Astrocyte (in vitro differentiated cells and primary cell): ENCODE data around the gene KLHDC9. TPM values are rescaled to one million over a fixed set of nuclear protein-coding genes. Genes with fewer than 3 reads are reported as not detected.

Source experiments
- DNase-seq: peaks from one replicate; pipeline ENCODE4 v3.0.0-alpha.2; 2010; ENCODE audit warnings: low read depth
- FAIRE-seq: peaks from 2 replicates; lab custom pipeline; 2011; peaks lifted over from hg19 to GRCh38; lab: Jason Lieb, UNC
- H2AFZ ChIP-seq: 2 replicates; pipeline ENCODE4 v1.6.0; 2012; ENCODE audit warnings: low read depth, low read length, inconsistent platforms
- H3K27ac ChIP-seq: 2 replicates; pipeline ENCODE4 v1.5.1; 2011; ENCODE audit warnings: low read depth, low read length, inconsistent platforms
- H3K27me3 ChIP-seq: 2 replicates; pipeline ENCODE4 v1.6.0; 2011; ENCODE audit warnings: low read length, inconsistent platforms; ENCODE audit not compliant: insufficient read depth
- H3K36me3 ChIP-seq: 2 replicates; pipeline ENCODE4 v1.5.1; 2011; ENCODE audit warnings: low read length, inconsistent platforms; ENCODE audit not compliant: insufficient read depth
- H3K4me1 ChIP-seq: 2 replicates; pipeline ENCODE4 v1.5.1; 2011; ENCODE audit warnings: low read length, inconsistent platforms; ENCODE audit not compliant: insufficient read depth
- H3K4me2 ChIP-seq: 2 replicates; pipeline ENCODE4 v1.6.0; 2012; ENCODE audit warnings: low read length, inconsistent platforms
- H3K4me3 ChIP-seq: 2 replicates; pipeline ENCODE4 v1.5.1; 2011; ENCODE audit warnings: low read depth, mild to moderate bottlenecking, low read length, inconsistent platforms; ENCODE audit not compliant: insufficient read depth
- H3K79me2 ChIP-seq: 2 replicates; pipeline ENCODE4 v1.6.0; 2012; ENCODE audit warnings: mild to moderate bottlenecking, low read length, inconsistent platforms; ENCODE audit not compliant: insufficient read depth
- H3K9ac ChIP-seq: 2 replicates; pipeline ENCODE4 v1.6.0; 2012; ENCODE audit warnings: mild to moderate bottlenecking, low read length, inconsistent platforms
- H3K9me3 ChIP-seq: 2 replicates; pipeline ENCODE4 v1.5.1; 2012; ENCODE audit warnings: low read depth, mild to moderate bottlenecking, low read length, inconsistent platforms; ENCODE audit not compliant: insufficient read depth
- H4K20me1 ChIP-seq: 2 replicates; pipeline ENCODE4 v1.6.0; 2012; ENCODE audit warnings: low read length, inconsistent platforms; ENCODE audit not compliant: insufficient read depth
- H3K27ac Mint-ChIP-seq: one replicate; pipeline ENCODE4 v1.8.0; 2021; ENCODE audit warnings: mild to moderate bottlenecking, mixed read lengths; ENCODE audit not compliant: unreplicated experiment
- H3K27me3 Mint-ChIP-seq: one replicate; pipeline ENCODE4 v1.8.0; 2021; ENCODE audit warnings: low read depth, mixed read lengths; ENCODE audit not compliant: unreplicated experiment
- H3K36me3 Mint-ChIP-seq: one replicate; pipeline ENCODE4 v1.8.0; 2021; ENCODE audit warnings: low read depth, mixed read lengths; ENCODE audit not compliant: unreplicated experiment
- H3K4me1 Mint-ChIP-seq: one replicate; pipeline ENCODE4 v1.8.0; 2021; ENCODE audit warnings: low read depth, mixed read lengths; ENCODE audit not compliant: unreplicated experiment
- H3K4me3 Mint-ChIP-seq: one replicate; pipeline ENCODE4 v1.8.0; 2021; ENCODE audit warnings: mild to moderate bottlenecking, moderate library complexity, mixed read lengths; ENCODE audit not compliant: unreplicated experiment
- H3K9me3 Mint-ChIP-seq: one replicate; pipeline ENCODE4 v1.8.0; 2021; ENCODE audit warnings: mild to moderate bottlenecking, mixed read lengths; ENCODE audit not compliant: unreplicated experiment
- EZH2 ChIP-seq: IDR thresholded peaks from 2 replicates; pipeline ENCODE4 v1.6.1; 2012; ENCODE audit warnings: mild to moderate bottlenecking, low read length, inconsistent platforms; ENCODE audit not compliant: insufficient read depth
- total RNA-seq: library from RNA; stranded (reverse); gene quantifications from 2 replicates; pipeline ENCODE4 v1.2.1, GENCODE V29; 2021
- TF ChIP-seq, protein P1 (sequence below): IDR thresholded peaks from 2 replicates; pipeline ENCODE4 v1.5.1; 2011; ENCODE audit warnings: low read depth, mild to moderate bottlenecking, inconsistent platforms, low read length, moderate library complexity; ENCODE audit not compliant: insufficient read depth

The KLHDC9 gene
- total RNA-seq, 1 donor from 2014 or later, result 1.5 TPM

DNA sequence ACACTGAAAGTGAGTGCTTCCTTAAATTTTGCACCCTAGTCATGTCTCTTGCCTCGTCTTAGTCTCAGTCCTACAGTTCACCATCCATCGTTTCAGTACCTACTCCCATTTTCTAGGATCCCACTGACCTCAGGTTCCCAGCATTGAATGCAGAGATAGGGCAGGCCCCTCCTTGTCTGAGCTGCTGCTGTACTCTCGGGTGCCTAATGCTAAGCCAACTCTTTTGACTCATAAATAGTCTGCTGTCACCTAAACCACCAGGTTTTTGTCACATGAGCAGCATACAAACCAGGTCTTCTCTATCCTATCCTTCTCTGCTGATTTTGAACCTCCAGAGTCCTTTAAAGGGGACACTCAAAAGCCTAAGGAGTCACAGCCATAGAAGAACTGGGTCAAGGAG lies 31.5 kb upstream of the KLHDC9 start:
- Histone ChIP-seq H3K9me3 (no peaks in the 10 kb centered on the region), H3K36me3 (no peaks in the 10 kb centered on the region), H3K27ac (no peak overlapping the region), H3K27me3 (no peaks in the 10 kb centered on the region), H4K20me1 (no peaks in the 10 kb centered on the region), H3K4me3 (no peak overlapping the region), H3K9ac (no peak overlapping the region), H3K79me2 (no peaks in the 10 kb centered on the region), H2AFZ (no peak overlapping the region), H3K4me2 (no peak overlapping the region), H3K4me1 (no peaks in the 10 kb centered on the region)
- H3K9me3 Mint-ChIP-seq, result no peaks in the 10 kb centered on the region
- FAIRE-seq (no peak), DNase-seq (no peak)
- peaks cover 4% of the 10 kb centered on the region for H3K36me3 Mint-ChIP-seq
- peaks cover 18% of the 10 kb centered on the region for H3K27me3 Mint-ChIP-seq
- TF ChIP-seq, protein P1, sequence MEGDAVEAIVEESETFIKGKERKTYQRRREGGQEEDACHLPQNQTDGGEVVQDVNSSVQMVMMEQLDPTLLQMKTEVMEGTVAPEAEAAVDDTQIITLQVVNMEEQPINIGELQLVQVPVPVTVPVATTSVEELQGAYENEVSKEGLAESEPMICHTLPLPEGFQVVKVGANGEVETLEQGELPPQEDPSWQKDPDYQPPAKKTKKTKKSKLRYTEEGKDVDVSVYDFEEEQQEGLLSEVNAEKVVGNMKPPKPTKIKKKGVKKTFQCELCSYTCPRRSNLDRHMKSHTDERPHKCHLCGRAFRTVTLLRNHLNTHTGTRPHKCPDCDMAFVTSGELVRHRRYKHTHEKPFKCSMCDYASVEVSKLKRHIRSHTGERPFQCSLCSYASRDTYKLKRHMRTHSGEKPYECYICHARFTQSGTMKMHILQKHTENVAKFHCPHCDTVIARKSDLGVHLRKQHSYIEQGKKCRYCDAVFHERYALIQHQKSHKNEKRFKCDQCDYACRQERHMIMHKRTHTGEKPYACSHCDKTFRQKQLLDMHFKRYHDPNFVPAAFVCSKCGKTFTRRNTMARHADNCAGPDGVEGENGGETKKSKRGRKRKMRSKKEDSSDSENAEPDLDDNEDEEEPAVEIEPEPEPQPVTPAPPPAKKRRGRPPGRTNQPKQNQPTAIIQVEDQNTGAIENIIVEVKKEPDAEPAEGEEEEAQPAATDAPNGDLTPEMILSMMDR, result no peak
- no peak for TF ChIP-seq EZH2
- no peak overlapping the region for H3K4me3 Mint-ChIP-seq
- peaks cover 6% of the 10 kb centered on the region for H3K4me1 Mint-ChIP-seq
- no peak overlapping the region for H3K27ac Mint-ChIP-seq

DNA sequence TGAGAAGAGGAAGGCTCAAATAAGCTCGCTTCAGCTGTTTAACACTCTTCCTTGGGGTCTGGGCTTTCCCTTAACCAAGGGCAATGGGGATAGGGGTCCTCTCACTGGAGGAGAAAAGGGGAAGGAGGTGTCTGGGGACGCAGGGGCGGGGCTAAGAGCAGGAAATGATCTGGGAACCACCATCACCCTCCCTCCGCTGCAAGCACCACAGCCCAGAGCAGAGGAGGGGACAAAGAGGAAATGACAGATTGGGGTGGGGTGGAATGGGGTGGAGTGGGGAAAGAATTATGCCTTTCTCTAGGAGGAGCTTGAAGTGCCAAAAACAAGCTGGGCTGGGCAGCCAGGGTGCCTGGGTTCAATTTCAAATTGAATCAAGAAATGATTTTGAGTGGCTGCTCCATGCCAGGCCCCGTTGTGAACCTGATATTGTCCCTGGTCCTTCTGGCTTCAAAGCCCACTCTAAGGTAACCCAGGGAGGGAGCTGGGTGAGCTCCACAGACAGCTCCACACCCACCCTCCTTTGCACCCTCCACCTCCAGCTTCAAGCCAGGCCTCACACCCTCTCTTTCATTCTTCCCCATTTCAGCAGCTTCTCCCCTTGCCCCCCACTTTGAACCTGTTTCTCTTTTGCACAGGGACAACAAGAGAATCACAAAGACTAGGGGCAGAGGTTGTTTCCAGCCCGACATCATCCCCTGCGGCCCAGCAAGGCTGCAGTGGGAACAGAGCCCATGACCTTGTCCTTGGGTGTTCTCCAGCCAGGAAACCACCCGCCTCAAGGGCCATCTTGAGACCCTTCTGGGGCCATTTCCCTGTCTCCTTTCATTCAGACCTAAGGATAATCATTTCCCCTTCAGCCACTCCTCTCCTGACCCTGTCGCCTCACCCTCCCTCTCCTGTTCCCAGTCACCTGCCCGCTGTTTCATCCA lies 29.6 kb upstream of the KLHDC9 start:
- H3K36me3 Mint-ChIP-seq, result peaks cover 6% of the 10 kb centered on the region
- no peaks in the 10 kb centered on the region for H3K9me3 ChIP-seq
- peaks cover 13% of the 10 kb centered on the region for H3K4me1 Mint-ChIP-seq
- DNase-seq, result no peak
- H2AFZ ChIP-seq, result no peak overlapping the region
- H3K27me3 ChIP-seq, result no peaks in the 10 kb centered on the region
- no peaks in the 10 kb centered on the region for H3K36me3 ChIP-seq
- TF ChIP-seq, protein P1, result no peak
- TF ChIP-seq EZH2, result no peak
- no peaks in the 10 kb centered on the region for H3K79me2 ChIP-seq
- no peak overlapping the region for H3K27ac Mint-ChIP-seq
- H3K4me3 ChIP-seq, result no peak overlapping the region
- FAIRE-seq, result no peak
- H3K9me3 Mint-ChIP-seq, result no peaks in the 10 kb centered on the region
- H3K4me2 ChIP-seq, result no peak overlapping the region
- H3K4me1 ChIP-seq, result no peaks in the 10 kb centered on the region
- H3K9ac ChIP-seq, result no peak overlapping the region
- no peak overlapping the region for H3K27ac ChIP-seq
- H3K27me3 Mint-ChIP-seq, result peaks cover 17% of the 10 kb centered on the region
- no peaks in the 10 kb centered on the region for H4K20me1 ChIP-seq
- H3K4me3 Mint-ChIP-seq, result no peak overlapping the region

DNA sequence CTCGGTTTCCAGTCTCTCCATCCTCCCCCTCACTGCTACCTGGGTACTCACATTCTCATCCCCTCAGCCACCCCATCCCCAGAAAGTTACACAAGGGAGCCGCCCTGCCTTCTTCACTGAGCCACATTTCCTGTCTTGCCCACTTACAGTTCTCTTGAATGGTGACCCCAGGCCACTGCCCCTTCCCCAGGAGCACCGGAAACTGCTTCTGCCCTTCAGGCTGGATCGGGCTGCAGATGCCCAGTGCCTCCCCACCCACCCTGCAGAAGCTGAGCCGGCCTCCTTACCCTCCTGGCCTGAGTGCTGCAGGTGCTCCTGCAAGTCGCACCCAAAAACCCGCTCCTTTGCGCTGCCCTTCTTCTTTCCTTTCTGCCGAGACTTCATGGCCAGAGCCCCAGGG lies 28.9 kb upstream of the KLHDC9 start:
- H3K27ac ChIP-seq, result no peak overlapping the region
- H3K27ac Mint-ChIP-seq, result no peak overlapping the region
- H3K9me3 ChIP-seq, result no peaks in the 10 kb centered on the region
- H3K4me3 ChIP-seq, result no peak overlapping the region
- H3K36me3 ChIP-seq, result no peaks in the 10 kb centered on the region
- H3K4me3 Mint-ChIP-seq, result no peak overlapping the region
- H4K20me1 ChIP-seq, result no peaks in the 10 kb centered on the region
- no peaks in the 10 kb centered on the region for H3K79me2 ChIP-seq
- FAIRE-seq, result no peak
- H3K9me3 Mint-ChIP-seq, result no peaks in the 10 kb centered on the region
- H3K4me1 ChIP-seq, result no peaks in the 10 kb centered on the region
- H3K27me3 ChIP-seq, result no peaks in the 10 kb centered on the region
- no peak overlapping the region for H2AFZ ChIP-seq
- peaks cover 11% of the 10 kb centered on the region for H3K27me3 Mint-ChIP-seq
- H3K9ac ChIP-seq, result no peak overlapping the region
- DNase-seq, result no peak
- peaks cover 8% of the 10 kb centered on the region for H3K36me3 Mint-ChIP-seq
- H3K4me1 Mint-ChIP-seq, result peaks cover 13% of the 10 kb centered on the region
- H3K4me2 ChIP-seq, result no peak overlapping the region
- TF ChIP-seq, protein P1, result no peak
- no peak for TF ChIP-seq EZH2
